GM12878 (cell line): Measurements from ENCODE around the gene SEBOX. TPM values are rescaled to one million over a fixed set of nuclear protein-coding genes. Genes with fewer than 3 reads are reported as not detected.

ENCODE experiments used
- CBFB ChIP-seq: IDR thresholded peaks from 2 replicates; pipeline ENCODE4 v1.6.1; 2016; ENCODE audit warnings: antibody characterized with exemption, low read depth
- CREB1 ChIP-seq: IDR thresholded peaks from 2 replicates; pipeline ENCODE4 v1.6.1; 2012; ENCODE audit warnings: low read depth, mild to moderate bottlenecking, inconsistent platforms
- DPF2 ChIP-seq: fragments of 450-650 bp; IDR thresholded peaks from 2 replicates; pipeline ENCODE4 v1.6.1; 2017; ENCODE audit warnings: mild to moderate bottlenecking
- GATAD2B ChIP-seq: fragments of 450-650 bp; conservative IDR thresholded peaks from 2 replicates; pipeline ENCODE4 v1.6.1; 2017; ENCODE audit warnings: low read depth, mild to moderate bottlenecking, moderate library complexity
- IRF4 ChIP-seq: IDR thresholded peaks from 2 replicates; pipeline ENCODE4 v1.6.1; 2011; ENCODE audit warnings: low read depth, low read length
- MEF2B ChIP-seq: fragments of 450-650 bp; IDR thresholded peaks from 2 replicates; pipeline ENCODE4 v1.6.1; 2018; ENCODE audit warnings: mild to moderate bottlenecking, moderate library complexity; ENCODE audit not compliant: partially characterized antibody, poor library complexity, severe bottlenecking
- NFIC ChIP-seq: IDR thresholded peaks from 2 replicates; pipeline ENCODE4 v1.6.1; 2012; ENCODE audit warnings: low read depth, mild to moderate bottlenecking, inconsistent platforms, low read length, moderate library complexity
- NR2C1 ChIP-seq: fragments of 450-650 bp; IDR thresholded peaks from 2 replicates; pipeline ENCODE4 v1.6.1; 2017; ENCODE audit warnings: antibody characterized with exemption, mild to moderate bottlenecking, moderate library complexity
- NR2F1 ChIP-seq: fragments of 450-650 bp; conservative IDR thresholded peaks from 2 replicates; pipeline ENCODE4 v1.6.1; 2017; ENCODE audit warnings: mild to moderate bottlenecking
- POLR2A ChIP-seq: IDR thresholded peaks from 2 replicates; pipeline ENCODE4 v1.6.1; 2011; ENCODE audit warnings: low read depth, mild to moderate bottlenecking, low read length
- RBBP5 ChIP-seq: fragments of 200-600 bp; sonication (generic); conservative IDR thresholded peaks from 2 replicates; pipeline ENCODE4 v1.6.1; 2016
- RCOR1 ChIP-seq: conservative IDR thresholded peaks from 2 replicates; pipeline ENCODE4 v1.6.1; 2012; ENCODE audit warnings: low read depth, low read length, improper control_type of control experiment
- RELA ChIP-seq: fragments of 450-650 bp; IDR thresholded peaks from 2 replicates; pipeline ENCODE4 v1.8.0; 2014; ENCODE audit warnings: borderline replicate concordance; ENCODE audit not compliant: partially characterized antibody
- SREBF1 ChIP-seq: IDR thresholded peaks from 2 replicates; pipeline ENCODE4 v1.6.1; 2012; ENCODE audit warnings: mild to moderate bottlenecking, low read length
- SREBF2 ChIP-seq: IDR thresholded peaks from 2 replicates; pipeline ENCODE4 v1.6.1; 2012; ENCODE audit warnings: mild to moderate bottlenecking, low read length
- TCF3 ChIP-seq: IDR thresholded peaks from 2 replicates; pipeline ENCODE4 v1.6.1; 2012; ENCODE audit warnings: low read depth, mild to moderate bottlenecking, low read length, borderline replicate concordance; ENCODE audit not compliant: insufficient read depth
- polyA plus RNA-seq, 11 experiments: library from polyadenylated mRNA; depleted of rRNA in 4 of 11; unstranded in 6 of 11; stranded (reverse) in 5 of 11; fragments of >200 nt; fragmentation: Nextera tagmentation in 4 of 11; fragmentation: Illumina TruSeq in 1 of 11; extraction: Ambion mirVana in 4 of 11; extraction: Trizol in 1 of 11; gene quantifications; 1 replicate in 1 of 11; 2 replicates in 10 of 11; pipeline versions ENCODE4 v1.2.1 to v1.2.3, GENCODE V29; 2011 to 2016; ENCODE audit warnings: inconsistent platforms in 2 of 11, missing spikeins in 2 of 11, low read depth in 1 of 11
- total RNA-seq, 4 experiments: library from RNA; depleted of rRNA in 3 of 4; stranded (reverse); fragments of >200 nt in 3 of 4; fragmentation: Illumina TruSeq in 1 of 4; extraction: Trizol in 1 of 4; gene quantifications; 2 replicates each; pipeline versions ENCODE4 v1.2.1 to v1.2.3, GENCODE V29; 2013 to 2021
- TF ChIP-seq, protein P1 (sequence below): fragments of 450-650 bp; IDR thresholded peaks from 2 replicates; pipeline ENCODE4 v1.6.1; 2017; ENCODE audit warnings: mild to moderate bottlenecking, moderate library complexity
- TF ChIP-seq, protein P2 (sequence below): fragments of 150-350 bp; IDR thresholded peaks from 2 replicates; pipeline ENCODE4 v1.6.1; 2016; ENCODE audit warnings: low read depth, low read length
- TF ChIP-seq, protein P3 (sequence below): fragments of 450-650 bp; IDR thresholded peaks from 2 replicates; pipeline ENCODE4 v1.6.1; 2017; ENCODE audit warnings: low read depth, mild to moderate bottlenecking, moderate library complexity

The SEBOX gene
- total and polyA plus RNA-seq, 10 of the 15 experiments (the other 5 are each of a cell fraction or from before 2014, with no cell fraction given) = not detected

DNA sequence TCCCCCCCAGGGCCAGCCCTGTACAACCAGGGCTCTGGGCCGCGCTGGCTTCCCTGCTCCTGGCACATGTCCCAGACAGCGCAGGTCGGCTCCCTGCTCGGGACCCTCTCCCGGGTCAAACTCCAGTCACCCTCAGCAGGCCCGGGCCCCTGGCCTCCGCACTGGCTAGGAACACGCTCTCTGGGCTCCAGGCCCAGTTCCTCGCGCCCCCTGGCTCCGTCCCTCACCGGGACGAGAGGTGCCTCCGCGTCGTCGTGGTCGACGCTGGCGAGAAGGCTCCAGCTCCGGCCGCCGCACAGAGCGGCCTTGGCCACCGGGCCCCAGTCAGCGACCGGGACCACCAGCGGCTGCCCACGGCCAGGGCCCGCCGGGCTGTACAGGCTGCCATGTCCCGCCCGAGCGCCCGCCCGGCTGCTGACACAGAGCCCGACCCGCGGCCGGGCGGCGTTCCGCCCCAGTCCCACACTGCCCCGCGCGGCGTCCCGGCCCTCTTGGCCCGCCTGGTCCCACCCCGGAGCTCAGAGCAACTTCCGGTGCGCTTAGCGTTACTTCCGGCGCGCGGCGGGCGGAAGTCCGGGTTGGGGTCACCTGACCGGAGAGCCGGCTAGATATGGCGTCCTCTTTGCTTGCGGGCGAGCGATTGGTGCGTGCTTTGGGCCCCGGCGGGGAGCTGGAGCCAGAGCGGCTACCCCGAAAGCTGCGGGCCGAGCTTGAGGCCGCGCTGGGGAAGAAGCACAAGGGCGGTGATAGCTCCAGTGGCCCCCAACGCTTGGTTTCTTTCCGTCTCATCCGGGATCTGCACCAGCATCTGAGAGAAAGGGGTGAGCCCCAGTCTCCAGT lies 7.7 kb downstream of the SEBOX start, which contains the start of gene POLDIP2 (continued):
- TF ChIP-seq CBFB (peak; percentile 75), RCOR1 (no peak), CREB1 (peak; percentile 96), IRF4 (no peak), NR2F1 (peak; percentile 64), RELA (peak; percentile 30), POLR2A (peak; percentile 97), TCF3 (0 out of 2 replicates have a peak, but pooled peaks have one; percentile 60), NR2C1 (peak; percentile 87), SREBF1 (peak; percentile 12; the same call in 1 of the 2 replicates), NFIC (peak; percentile 48; the same call in 1 of the 2 replicates), GATAD2B (peak; percentile 89), DPF2 (peak; percentile 78), RBBP5 (no peak), MEF2B (no peak), SREBF2 (peak; percentile 69)
- TF ChIP-seq, protein P1, sequence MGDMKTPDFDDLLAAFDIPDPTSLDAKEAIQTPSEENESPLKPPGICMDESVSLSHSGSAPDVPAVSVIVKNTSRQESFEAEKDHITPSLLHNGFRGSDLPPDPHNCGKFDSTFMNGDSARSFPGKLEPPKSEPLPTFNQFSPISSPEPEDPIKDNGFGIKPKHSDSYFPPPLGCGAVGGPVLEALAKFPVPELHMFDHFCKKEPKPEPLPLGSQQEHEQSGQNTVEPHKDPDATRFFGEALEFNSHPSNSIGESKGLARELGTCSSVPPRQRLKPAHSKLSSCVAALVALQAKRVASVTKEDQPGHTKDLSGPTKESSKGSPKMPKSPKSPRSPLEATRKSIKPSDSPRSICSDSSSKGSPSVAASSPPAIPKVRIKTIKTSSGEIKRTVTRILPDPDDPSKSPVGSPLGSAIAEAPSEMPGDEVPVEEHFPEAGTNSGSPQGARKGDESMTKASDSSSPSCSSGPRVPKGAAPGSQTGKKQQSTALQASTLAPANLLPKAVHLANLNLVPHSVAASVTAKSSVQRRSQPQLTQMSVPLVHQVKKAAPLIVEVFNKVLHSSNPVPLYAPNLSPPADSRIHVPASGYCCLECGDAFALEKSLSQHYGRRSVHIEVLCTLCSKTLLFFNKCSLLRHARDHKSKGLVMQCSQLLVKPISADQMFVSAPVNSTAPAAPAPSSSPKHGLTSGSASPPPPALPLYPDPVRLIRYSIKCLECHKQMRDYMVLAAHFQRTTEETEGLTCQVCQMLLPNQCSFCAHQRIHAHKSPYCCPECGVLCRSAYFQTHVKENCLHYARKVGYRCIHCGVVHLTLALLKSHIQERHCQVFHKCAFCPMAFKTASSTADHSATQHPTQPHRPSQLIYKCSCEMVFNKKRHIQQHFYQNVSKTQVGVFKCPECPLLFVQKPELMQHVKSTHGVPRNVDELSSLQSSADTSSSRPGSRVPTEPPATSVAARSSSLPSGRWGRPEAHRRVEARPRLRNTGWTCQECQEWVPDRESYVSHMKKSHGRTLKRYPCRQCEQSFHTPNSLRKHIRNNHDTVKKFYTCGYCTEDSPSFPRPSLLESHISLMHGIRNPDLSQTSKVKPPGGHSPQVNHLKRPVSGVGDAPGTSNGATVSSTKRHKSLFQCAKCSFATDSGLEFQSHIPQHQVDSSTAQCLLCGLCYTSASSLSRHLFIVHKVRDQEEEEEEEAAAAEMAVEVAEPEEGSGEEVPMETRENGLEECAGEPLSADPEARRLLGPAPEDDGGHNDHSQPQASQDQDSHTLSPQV = peak; percentile 56; the same call in 1 of the 2 replicates
- TF ChIP-seq, protein P2, sequence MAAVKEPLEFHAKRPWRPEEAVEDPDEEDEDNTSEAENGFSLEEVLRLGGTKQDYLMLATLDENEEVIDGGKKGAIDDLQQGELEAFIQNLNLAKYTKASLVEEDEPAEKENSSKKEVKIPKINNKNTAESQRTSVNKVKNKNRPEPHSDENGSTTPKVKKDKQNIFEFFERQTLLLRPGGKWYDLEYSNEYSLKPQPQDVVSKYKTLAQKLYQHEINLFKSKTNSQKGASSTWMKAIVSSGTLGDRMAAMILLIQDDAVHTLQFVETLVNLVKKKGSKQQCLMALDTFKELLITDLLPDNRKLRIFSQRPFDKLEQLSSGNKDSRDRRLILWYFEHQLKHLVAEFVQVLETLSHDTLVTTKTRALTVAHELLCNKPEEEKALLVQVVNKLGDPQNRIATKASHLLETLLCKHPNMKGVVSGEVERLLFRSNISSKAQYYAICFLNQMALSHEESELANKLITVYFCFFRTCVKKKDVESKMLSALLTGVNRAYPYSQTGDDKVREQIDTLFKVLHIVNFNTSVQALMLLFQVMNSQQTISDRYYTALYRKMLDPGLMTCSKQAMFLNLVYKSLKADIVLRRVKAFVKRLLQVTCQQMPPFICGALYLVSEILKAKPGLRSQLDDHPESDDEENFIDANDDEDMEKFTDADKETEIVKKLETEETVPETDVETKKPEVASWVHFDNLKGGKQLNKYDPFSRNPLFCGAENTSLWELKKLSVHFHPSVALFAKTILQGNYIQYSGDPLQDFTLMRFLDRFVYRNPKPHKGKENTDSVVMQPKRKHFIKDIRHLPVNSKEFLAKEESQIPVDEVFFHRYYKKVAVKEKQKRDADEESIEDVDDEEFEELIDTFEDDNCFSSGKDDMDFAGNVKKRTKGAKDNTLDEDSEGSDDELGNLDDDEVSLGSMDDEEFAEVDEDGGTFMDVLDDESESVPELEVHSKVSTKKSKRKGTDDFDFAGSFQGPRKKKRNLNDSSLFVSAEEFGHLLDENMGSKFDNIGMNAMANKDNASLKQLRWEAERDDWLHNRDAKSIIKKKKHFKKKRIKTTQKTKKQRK = no peak
- TF ChIP-seq, protein P3, sequence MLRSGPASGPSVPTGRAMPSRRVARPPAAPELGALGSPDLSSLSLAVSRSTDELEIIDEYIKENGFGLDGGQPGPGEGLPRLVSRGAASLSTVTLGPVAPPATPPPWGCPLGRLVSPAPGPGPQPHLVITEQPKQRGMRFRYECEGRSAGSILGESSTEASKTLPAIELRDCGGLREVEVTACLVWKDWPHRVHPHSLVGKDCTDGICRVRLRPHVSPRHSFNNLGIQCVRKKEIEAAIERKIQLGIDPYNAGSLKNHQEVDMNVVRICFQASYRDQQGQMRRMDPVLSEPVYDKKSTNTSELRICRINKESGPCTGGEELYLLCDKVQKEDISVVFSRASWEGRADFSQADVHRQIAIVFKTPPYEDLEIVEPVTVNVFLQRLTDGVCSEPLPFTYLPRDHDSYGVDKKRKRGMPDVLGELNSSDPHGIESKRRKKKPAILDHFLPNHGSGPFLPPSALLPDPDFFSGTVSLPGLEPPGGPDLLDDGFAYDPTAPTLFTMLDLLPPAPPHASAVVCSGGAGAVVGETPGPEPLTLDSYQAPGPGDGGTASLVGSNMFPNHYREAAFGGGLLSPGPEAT = peak; percentile 100
